GM12874 (cell line): Measurements from ENCODE around the gene MEGF6.

Source experiments
- CTCF ChIP-seq: IDR thresholded peaks from 2 replicates; pipeline ENCODE4 v1.5.1; 2011; ENCODE audit warnings: low read depth, mild to moderate bottlenecking, control low read depth, low read length, moderate library complexity; ENCODE audit not compliant: insufficient read depth

Gene MEGF6

GRCh38 chr1:3630161-3630611, 18.9 kb upstream of the MEGF6 start:
- TF ChIP-seq CTCF, result no peak

GRCh38 chr1:3629561-3630160, 18.4 kb upstream of the MEGF6 start:
- TF ChIP-seq CTCF, result no peak

- TF ChIP-seq CTCF, result no peak
These were observed 17.1 kb upstream of the MEGF6 start for GRCh38 chr1:3628445-3628844.

DNA sequence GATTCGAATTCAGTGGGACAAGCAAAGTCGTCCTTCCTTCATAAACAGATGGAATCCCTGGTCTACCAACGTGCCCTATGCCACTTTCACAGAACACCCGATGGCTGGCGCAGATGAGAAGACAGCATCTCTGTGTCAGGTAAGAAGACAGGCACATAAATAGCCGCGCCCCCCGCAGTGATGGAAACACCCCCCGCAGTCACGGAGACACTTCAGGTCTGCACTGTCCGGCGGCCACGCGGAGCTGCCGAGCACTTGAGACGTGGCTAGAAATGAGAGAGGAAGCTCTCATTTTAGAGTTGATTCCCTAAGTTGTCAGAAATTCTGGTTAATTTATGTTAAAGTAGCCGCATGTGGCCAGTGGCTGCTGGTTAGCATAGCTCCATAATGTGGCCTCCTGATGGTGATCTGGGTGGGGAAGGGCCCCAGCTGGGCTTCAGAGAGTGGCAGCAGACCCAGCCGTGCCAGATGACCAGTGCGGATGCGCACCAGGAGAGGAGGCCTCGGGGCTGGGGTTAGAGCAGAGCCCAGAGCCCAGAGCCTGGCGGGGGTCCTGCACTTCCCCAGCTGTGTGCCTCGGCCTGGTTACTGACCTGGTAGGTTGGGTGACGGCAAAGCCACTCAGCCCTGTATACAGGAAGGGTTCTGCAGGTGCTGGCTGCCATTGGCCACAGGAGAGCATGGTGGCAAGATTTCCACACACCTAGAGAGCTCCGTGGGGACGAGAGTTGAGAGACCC, 16.4 kb upstream of the MEGF6 start:
- TF ChIP-seq CTCF, result no peak

GRCh38 chr1:3626025-3626424, 14.7 kb upstream of the MEGF6 start:
- no peak for TF ChIP-seq CTCF

GRCh38 chr1:3625151-3625907, 14.0 kb upstream of the MEGF6 start:
- no peak for TF ChIP-seq CTCF

DNA sequence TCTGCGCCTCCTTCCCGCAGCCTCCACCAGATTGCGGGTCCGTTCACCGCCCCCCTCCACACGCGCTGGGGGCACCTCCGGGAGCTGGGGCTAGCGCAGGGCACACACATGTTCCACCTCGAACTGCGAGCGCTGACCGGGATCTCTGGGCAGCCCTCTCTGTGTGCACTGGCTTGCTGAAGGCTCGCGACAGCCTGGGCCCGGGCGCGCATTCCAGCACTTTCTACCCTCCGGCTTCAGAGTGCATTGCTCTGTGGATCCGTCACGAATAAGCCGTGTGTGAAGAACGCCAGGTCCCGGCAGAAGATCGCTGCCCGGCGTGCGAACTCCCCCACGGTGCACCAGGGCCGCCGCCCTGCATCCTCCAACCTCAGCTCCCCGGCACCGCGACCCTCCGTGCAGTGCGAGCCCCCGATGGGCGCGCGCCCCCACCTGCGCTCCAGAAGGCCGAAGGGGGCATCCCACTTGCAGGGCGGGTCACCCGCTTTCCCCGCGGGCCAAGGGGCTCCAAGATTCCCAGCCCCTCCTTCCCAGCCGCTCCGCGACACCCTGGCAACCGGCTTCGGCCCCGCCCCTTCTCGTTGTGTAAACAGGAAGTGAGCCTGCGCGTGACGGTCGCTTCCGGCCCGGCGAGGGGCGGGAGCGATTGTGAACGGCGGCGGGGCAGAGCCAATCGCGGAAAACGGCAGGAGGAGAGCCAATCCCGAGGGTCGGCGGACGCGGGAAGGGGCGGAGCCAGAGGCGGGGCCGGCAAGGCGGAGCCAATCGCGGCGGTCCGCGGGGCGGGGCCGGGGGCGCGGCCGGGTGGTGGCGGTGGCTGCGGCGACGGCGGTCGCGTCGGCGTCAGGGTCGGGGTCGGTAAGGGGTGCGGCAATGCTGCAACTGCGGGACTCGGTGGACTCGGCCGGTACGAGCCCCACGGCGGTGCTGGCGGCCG, 13.2 kb upstream of the MEGF6 start, which contains the start of gene TPRG1L:
Gene TPRG1L (plus strand): TSS at position 816 of the 937 bp plus-strand sequence. CDS start 58 bp downstream, at position 874.
- no peak for TF ChIP-seq CTCF
